A549 (cell line): ENCODE measurements around the gene LPAR1.

Source experiments
- EHMT2 ChIP-seq: fragments of 200-600 bp; sonication (generic); IDR thresholded peaks from 2 replicates; pipeline ENCODE4 v1.6.1; 2016; ENCODE audit warnings: antibody characterized with exemption, low read depth, mild to moderate bottlenecking, moderate library complexity
- HDAC2 ChIP-seq: fragments of 200-600 bp; sonication (generic); IDR thresholded peaks from 2 replicates; pipeline ENCODE4 v1.6.1; 2016
- JUN ChIP-seq, 2 experiments: fragments of >200 bp; sonication (Bioruptor Twin); formaldehyde crosslinking; IDR thresholded peaks; 2 replicates in 1 of 2; 3 replicates in 1 of 2; pipeline ENCODE4 v1.6.1; 2016 to 2017
- JUNB ChIP-seq: fragments of >200 bp; sonication (Bioruptor Twin); formaldehyde crosslinking; IDR thresholded peaks from 2 replicates; pipeline ENCODE4 v1.6.1; 2016
- TF ChIP-seq, protein P1 (sequence below): fragments of 150-350 bp; IDR thresholded peaks from 2 replicates; pipeline ENCODE4 v1.6.1; 2014; ENCODE audit warnings: low read depth, mild to moderate bottlenecking, low read length
- TF ChIP-seq, protein P2 (sequence below): fragments of >200 bp; sonication (Bioruptor Twin); formaldehyde crosslinking; IDR thresholded peaks from 3 replicates; pipeline ENCODE4 v1.5.1; 2016
- TF ChIP-seq, protein P3 (sequence below): fragments of 450-650 bp; IDR thresholded peaks from 2 replicates; pipeline ENCODE4 v1.6.1; 2014; ENCODE audit warnings: antibody characterized with exemption

DNA sequence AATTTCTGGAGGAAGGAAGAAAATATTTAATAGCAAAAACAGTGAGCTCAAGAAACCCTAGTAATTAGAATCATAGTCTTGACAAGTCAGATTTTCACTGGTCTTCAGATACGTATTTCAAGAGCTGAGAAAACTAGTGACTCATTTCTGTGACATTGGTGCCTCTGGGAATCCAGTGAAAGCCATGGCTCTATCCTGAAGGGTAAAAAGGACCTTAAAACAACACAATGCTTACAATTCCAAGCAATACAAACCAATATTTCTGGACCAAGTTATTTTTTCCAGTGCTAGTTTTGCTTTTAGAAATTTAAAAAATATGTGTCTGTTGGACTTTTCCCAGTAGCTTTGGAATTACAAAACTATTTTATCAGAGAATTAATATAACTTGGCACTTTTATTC, 140.3 kb downstream of the LPAR1 start:
- TF ChIP-seq JUN (IDR thresholded peaks at IDR 0.05) (no peak), EHMT2 (no peak), HDAC2 (no peak), JUNB (no peak)
- TF ChIP-seq, protein P1, sequence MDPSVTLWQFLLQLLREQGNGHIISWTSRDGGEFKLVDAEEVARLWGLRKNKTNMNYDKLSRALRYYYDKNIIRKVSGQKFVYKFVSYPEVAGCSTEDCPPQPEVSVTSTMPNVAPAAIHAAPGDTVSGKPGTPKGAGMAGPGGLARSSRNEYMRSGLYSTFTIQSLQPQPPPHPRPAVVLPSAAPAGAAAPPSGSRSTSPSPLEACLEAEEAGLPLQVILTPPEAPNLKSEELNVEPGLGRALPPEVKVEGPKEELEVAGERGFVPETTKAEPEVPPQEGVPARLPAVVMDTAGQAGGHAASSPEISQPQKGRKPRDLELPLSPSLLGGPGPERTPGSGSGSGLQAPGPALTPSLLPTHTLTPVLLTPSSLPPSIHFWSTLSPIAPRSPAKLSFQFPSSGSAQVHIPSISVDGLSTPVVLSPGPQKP = no peak
- TF ChIP-seq, protein P2, sequence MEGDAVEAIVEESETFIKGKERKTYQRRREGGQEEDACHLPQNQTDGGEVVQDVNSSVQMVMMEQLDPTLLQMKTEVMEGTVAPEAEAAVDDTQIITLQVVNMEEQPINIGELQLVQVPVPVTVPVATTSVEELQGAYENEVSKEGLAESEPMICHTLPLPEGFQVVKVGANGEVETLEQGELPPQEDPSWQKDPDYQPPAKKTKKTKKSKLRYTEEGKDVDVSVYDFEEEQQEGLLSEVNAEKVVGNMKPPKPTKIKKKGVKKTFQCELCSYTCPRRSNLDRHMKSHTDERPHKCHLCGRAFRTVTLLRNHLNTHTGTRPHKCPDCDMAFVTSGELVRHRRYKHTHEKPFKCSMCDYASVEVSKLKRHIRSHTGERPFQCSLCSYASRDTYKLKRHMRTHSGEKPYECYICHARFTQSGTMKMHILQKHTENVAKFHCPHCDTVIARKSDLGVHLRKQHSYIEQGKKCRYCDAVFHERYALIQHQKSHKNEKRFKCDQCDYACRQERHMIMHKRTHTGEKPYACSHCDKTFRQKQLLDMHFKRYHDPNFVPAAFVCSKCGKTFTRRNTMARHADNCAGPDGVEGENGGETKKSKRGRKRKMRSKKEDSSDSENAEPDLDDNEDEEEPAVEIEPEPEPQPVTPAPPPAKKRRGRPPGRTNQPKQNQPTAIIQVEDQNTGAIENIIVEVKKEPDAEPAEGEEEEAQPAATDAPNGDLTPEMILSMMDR = no peak
- TF ChIP-seq, protein P3, sequence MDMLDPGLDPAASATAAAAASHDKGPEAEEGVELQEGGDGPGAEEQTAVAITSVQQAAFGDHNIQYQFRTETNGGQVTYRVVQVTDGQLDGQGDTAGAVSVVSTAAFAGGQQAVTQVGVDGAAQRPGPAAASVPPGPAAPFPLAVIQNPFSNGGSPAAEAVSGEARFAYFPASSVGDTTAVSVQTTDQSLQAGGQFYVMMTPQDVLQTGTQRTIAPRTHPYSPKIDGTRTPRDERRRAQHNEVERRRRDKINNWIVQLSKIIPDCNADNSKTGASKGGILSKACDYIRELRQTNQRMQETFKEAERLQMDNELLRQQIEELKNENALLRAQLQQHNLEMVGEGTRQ = no peak
